Smooth muscle cell (in vitro differentiated cells): ENCODE results near the gene EXOSC5. TPM values are rescaled to one million over a fixed set of nuclear protein-coding genes. Genes with fewer than 3 reads are reported as not detected.
A peak's percentile ranks its signal among the peaks of the same experiment; 100 is the strongest.

Source experiments
- DNase-seq: peaks from one replicate; lab custom pipeline; 2025; ENCODE audit not compliant: unreplicated experiment; lab: John Stamatoyannopoulos, UW
- H2AFZ ChIP-seq: fragments of 200-600 bp; sonication (generic); 2 replicates; pipeline ENCODE4 v1.6.0; 2016; ENCODE audit warnings: antibody characterized with exemption, low read depth, mild to moderate bottlenecking
- H3F3A ChIP-seq: fragments of 200-600 bp; sonication (generic); 2 replicates; pipeline ENCODE4 v1.6.0; 2017; ENCODE audit warnings: antibody characterized with exemption, low read depth
- H3K27ac ChIP-seq: fragments of 200-600 bp; sonication (generic); 2 replicates; pipeline ENCODE4 v1.5.1; 2016; ENCODE audit warnings: low read depth, mild to moderate bottlenecking
- H3K27me3 ChIP-seq: fragments of 200-600 bp; sonication (generic); 2 replicates; pipeline ENCODE4 v1.6.1; 2016; ENCODE audit warnings: low read depth, mild to moderate bottlenecking
- H3K36me3 ChIP-seq: fragments of 200-600 bp; sonication (generic); 2 replicates; pipeline ENCODE4 v1.5.1; 2016; ENCODE audit warnings: low read depth
- H3K4me1 ChIP-seq: fragments of 200-600 bp; sonication (generic); 2 replicates; pipeline ENCODE4 v1.5.1; 2016; ENCODE audit warnings: low read depth
- H3K4me2 ChIP-seq: fragments of 200-600 bp; sonication (generic); 2 replicates; pipeline ENCODE4 v1.6.0; 2016; ENCODE audit warnings: mild to moderate bottlenecking
- H3K4me3 ChIP-seq: fragments of 200-600 bp; sonication (generic); 2 replicates; pipeline ENCODE4 v1.5.1; 2016; ENCODE audit warnings: mild to moderate bottlenecking
- H3K79me2 ChIP-seq: fragments of 200-600 bp; sonication (generic); 2 replicates; pipeline ENCODE4 v1.6.0; 2016; ENCODE audit warnings: low read depth, mild to moderate bottlenecking
- H3K9ac ChIP-seq: fragments of 200-600 bp; sonication (generic); 2 replicates; pipeline ENCODE4 v1.6.0; 2016; ENCODE audit warnings: low read depth
- H3K9me3 ChIP-seq: fragments of 200-600 bp; sonication (generic); replicated peaks from 2 replicates; pipeline ENCODE4 v1.5.1; 2016; ENCODE audit warnings: low read depth
- H4K20me1 ChIP-seq: fragments of 200-600 bp; sonication (generic); 2 replicates; pipeline ENCODE4 v1.6.0; 2016; ENCODE audit warnings: low read depth
- CTCF ChIP-seq: fragments of 200-600 bp; sonication (generic); IDR thresholded peaks from 2 replicates; pipeline ENCODE4 v1.5.1; 2017; ENCODE audit warnings: borderline replicate concordance, mild to moderate bottlenecking, antibody characterized with exemption; ENCODE audit not compliant: insufficient read depth, poor library complexity, severe bottlenecking
- WGBS: methylation state at CpG from one replicate; pipeline ENCODE4 v1.1.7; 2016; ENCODE audit warnings: low lambda C conversion rate; 5-methylcytosine and 5-hydroxymethylcytosine counted together
- polyA plus RNA-seq: library from polyadenylated mRNA; unstranded; fragments of >200 nt; fragmentation: Nextera tagmentation; extraction: Ambion mirVana; gene quantifications from 2 replicates; pipeline ENCODE4 v1.2.1, GENCODE V29; 2016
- total RNA-seq: library from RNA; depleted of rRNA; stranded (reverse); fragments of >200 nt; gene quantifications from 2 replicates; pipeline ENCODE4 v1.2.3, GENCODE V29; 2014

The EXOSC5 gene
- total and polyA plus RNA-seq, 2 experiments from 2014 or later, result 5.4 to 19.5 TPM

DNA sequence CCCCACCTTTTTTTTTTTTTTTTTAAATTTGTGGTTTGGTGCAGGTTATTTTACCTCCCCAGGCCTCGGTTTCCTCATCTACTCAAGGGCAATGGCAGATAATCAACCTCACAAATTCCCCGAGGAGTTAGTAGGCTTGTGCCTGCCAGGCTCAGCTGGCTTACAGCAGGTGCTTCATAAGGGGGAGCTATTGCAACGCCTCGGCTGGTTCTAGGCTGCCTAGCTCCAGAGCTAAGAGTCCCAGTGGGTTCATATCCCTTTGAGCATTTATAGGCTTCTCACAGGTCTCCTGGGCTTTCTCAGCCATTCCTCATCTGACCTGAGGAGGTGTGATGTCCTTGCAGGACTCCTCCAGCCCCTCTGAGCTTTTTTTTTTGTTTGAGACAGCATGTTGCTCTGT, 11.1 kb upstream of the EXOSC5 start:
- Histone ChIP-seq H3K36me3 (no peaks in the 10 kb centered on the region), H3F3A (no peaks in the 10 kb centered on the region), H3K4me1 (no peaks in the 10 kb centered on the region), H3K9me3 (no peaks in the 10 kb centered on the region), H3K4me3 (no peak overlapping the region), H3K27ac (peak overlapping the region; percentile 62), H2AFZ (no peak overlapping the region), H3K27me3 (no peaks in the 10 kb centered on the region), H4K20me1 (peaks cover 16% of the 10 kb centered on the region), H3K79me2 (no peaks in the 10 kb centered on the region), H3K4me2 (no peak overlapping the region), H3K9ac (no peak overlapping the region)
- WGBS, result 74% methylated on average over 4 of the region's 4 CpGs
- no peak for TF ChIP-seq CTCF
- no peak for DNase-seq

- H3K9me3 ChIP-seq, result no peaks in the 10 kb centered on the region
- H3K9ac ChIP-seq, result no peak overlapping the region
- no peaks in the 10 kb centered on the region for H3K4me1 ChIP-seq
- no peaks in the 10 kb centered on the region for H3K79me2 ChIP-seq
- H3K27ac ChIP-seq, result peak overlapping the region; percentile 62
- H3K4me2 ChIP-seq, result no peak overlapping the region
- DNase-seq, result no peak
- no peak overlapping the region for H2AFZ ChIP-seq
- peaks cover 16% of the 10 kb centered on the region for H4K20me1 ChIP-seq
- no peak for TF ChIP-seq CTCF
- no peaks in the 10 kb centered on the region for H3K36me3 ChIP-seq
- no peaks in the 10 kb centered on the region for H3K27me3 ChIP-seq
- no peak overlapping the region for H3K4me3 ChIP-seq
- 22% methylated on average over 4 of the region's 4 CpGs for WGBS
- no peaks in the 10 kb centered on the region for H3F3A ChIP-seq
Observed at GRCh38 chr19:41407271-41407670, 10.1 kb upstream of the EXOSC5 start.

GRCh38 chr19:41405776-41406175, 8.6 kb upstream of the EXOSC5 start:
- Histone ChIP-seq H3F3A (no peaks in the 10 kb centered on the region), H3K4me3 (no peak overlapping the region), H3K4me2 (no peak overlapping the region), H3K9ac (no peak overlapping the region), H3K9me3 (no peaks in the 10 kb centered on the region), H3K79me2 (no peaks in the 10 kb centered on the region), H3K27me3 (no peaks in the 10 kb centered on the region), H4K20me1 (peaks cover 16% of the 10 kb centered on the region), H2AFZ (no peak overlapping the region), H3K27ac (no peak overlapping the region), H3K4me1 (no peaks in the 10 kb centered on the region), H3K36me3 (no peaks in the 10 kb centered on the region)
- 91% methylated on average over 6 of the region's 6 CpGs for WGBS
- no peak for TF ChIP-seq CTCF
- no peak for DNase-seq

DNA sequence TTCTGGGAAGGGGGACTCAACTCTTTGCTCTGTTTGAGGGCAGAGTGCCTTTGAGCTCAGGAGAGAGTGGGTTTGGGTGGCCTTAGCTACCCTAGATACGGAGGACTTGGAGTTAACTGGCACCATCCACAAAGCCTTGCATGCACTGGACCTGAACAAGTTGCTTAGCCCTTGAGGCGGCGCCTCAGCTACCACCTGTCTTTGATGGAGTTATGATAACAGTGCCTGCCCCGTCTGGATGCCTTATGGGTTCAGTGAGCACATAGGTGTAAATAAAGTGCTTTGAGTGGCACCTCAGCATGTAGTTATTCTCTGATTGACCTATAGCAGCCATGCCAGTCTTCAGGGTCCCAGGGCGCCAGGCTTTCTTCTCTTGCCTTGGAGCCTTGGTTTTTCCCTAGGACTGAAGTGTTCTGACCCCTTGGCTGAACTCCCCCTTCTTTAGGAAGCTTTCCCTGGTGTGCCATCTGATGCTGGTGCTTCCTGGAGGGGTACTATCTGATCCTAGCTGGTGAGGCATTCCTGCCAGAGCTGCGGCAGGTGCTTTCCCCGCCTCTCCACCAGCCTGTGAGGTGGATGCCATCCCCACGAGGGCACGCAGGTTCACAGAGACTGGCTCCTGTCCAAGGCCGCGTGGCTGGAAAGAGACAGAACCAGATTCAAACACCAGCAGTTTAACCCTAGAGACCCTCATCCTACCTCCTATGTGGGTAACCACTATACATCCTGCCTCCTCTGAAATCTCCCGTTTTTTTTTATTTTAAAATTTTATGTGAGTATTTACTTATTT, 6.2 kb upstream of the EXOSC5 start:
- Histone ChIP-seq H3K27ac (no peak overlapping the region), H3K79me2 (peaks cover 14% of the 10 kb centered on the region), H4K20me1 (peaks cover 8% of the 10 kb centered on the region), H3K27me3 (no peaks in the 10 kb centered on the region), H3K4me3 (no peak overlapping the region), H3K9me3 (no peaks in the 10 kb centered on the region), H3K4me2 (no peak overlapping the region), H2AFZ (no peak overlapping the region), H3K36me3 (no peaks in the 10 kb centered on the region), H3F3A (no peaks in the 10 kb centered on the region), H3K9ac (no peak overlapping the region), H3K4me1 (peaks cover 7% of the 10 kb centered on the region)
- WGBS, result 96% methylated on average over 12 of the region's 12 CpGs
- DNase-seq, result no peak
- TF ChIP-seq CTCF, result no peak
